SK-N-SH treated with all-trans-retinoic acid at 6 μM for 48 hours (cell line): ENCODE results near the gene ORAI3.

Experiments used
- ATAC-seq: fragments of 200-7000 bp; cut with Tn5 transposase; 3 replicates; pipeline ENCODE4 v1.9.1; 2020; ENCODE audit warnings: mild to moderate bottlenecking, moderate library complexity
- ARNTL ChIP-seq: fragments of 450-650 bp; formaldehyde crosslinking; IDR thresholded peaks from 2 replicates; pipeline ENCODE4 v1.5.0; 2020; ENCODE audit warnings: low read depth, mild to moderate bottlenecking, moderate library complexity, borderline replicate concordance
- BACH2 ChIP-seq: fragments of 250-450 bp; sonication (Bioruptor Pico); IDR thresholded peaks from 2 replicates; pipeline ENCODE4 v1.9.0; 2021; ENCODE audit warnings: mild to moderate bottlenecking, borderline replicate concordance
- ESRRG ChIP-seq: fragments of 250-450 bp; sonication (Bioruptor Pico); IDR thresholded peaks from 2 replicates; pipeline ENCODE4 v1.6.1; 2021; ENCODE audit warnings: mild to moderate bottlenecking
- GLIS3 ChIP-seq: fragments of 250-450 bp; sonication (Bioruptor Pico); IDR thresholded peaks from 2 replicates; pipeline ENCODE4 v1.5.0; 2020; ENCODE audit warnings: mild to moderate bottlenecking, moderate library complexity
- ISL1 ChIP-seq: fragments of 250-450 bp; sonication (Bioruptor Pico); IDR thresholded peaks from 2 replicates; pipeline ENCODE4 v2.1.2; 2022; ENCODE audit warnings: mild to moderate bottlenecking, moderate library complexity
- OSR1 ChIP-seq: fragments of 250-450 bp; sonication (Bioruptor Pico); IDR thresholded peaks from 2 replicates; pipeline ENCODE4 v1.8.0; 2022; ENCODE audit warnings: moderate library complexity, mild to moderate bottlenecking, inconsistent platforms
- PPARA ChIP-seq: fragments of 250-450 bp; sonication (Bioruptor Pico); IDR thresholded peaks from 2 replicates; pipeline ENCODE4 v1.5.0; 2020; ENCODE audit warnings: mild to moderate bottlenecking, borderline replicate concordance
- TCF4 ChIP-seq: fragments of 250-450 bp; sonication (Bioruptor Pico); IDR thresholded peaks from 2 replicates; pipeline ENCODE4 v1.8.0; 2021; ENCODE audit warnings: mild to moderate bottlenecking, moderate library complexity, borderline replicate concordance
- TOX ChIP-seq: fragments of 250-450 bp; sonication (Bioruptor Pico); IDR thresholded peaks from 2 replicates; pipeline ENCODE4 v1.8.0; 2021; ENCODE audit warnings: mild to moderate bottlenecking, moderate library complexity, borderline replicate concordance
- ZC3H10 ChIP-seq: fragments of 250-450 bp; sonication (Bioruptor Pico); IDR thresholded peaks from 2 replicates; pipeline ENCODE4 v1.5.1; 2021; ENCODE audit warnings: mild to moderate bottlenecking, moderate library complexity
- ZFP30 ChIP-seq: fragments of 450-650 bp; formaldehyde crosslinking; IDR thresholded peaks from 2 replicates; pipeline ENCODE4 v1.5.0; 2022; ENCODE audit warnings: mild to moderate bottlenecking, moderate library complexity
- ZNF565 ChIP-seq: fragments of 450-650 bp; formaldehyde crosslinking; conservative IDR thresholded peaks from 2 replicates; pipeline ENCODE4 v1.5.0; 2020; ENCODE audit warnings: low read depth, mild to moderate bottlenecking, moderate library complexity
- ZNF70 ChIP-seq: fragments of 450-650 bp; formaldehyde crosslinking; IDR thresholded peaks from 2 replicates; pipeline ENCODE4 v1.5.0; 2020; ENCODE audit warnings: mild to moderate bottlenecking, moderate library complexity
- ZNF8 ChIP-seq: fragments of 450-650 bp; formaldehyde crosslinking; IDR thresholded peaks from 2 replicates; pipeline ENCODE4 v1.5.0; 2020; ENCODE audit warnings: mild to moderate bottlenecking, moderate library complexity
- TF ChIP-seq, protein P1 (sequence below): fragments of 250-450 bp; sonication (Bioruptor Pico); IDR thresholded peaks from 2 replicates; pipeline ENCODE4 v1.5.0; 2020; ENCODE audit warnings: mild to moderate bottlenecking, moderate library complexity
- TF ChIP-seq, protein P2 (sequence below): fragments of 250-450 bp; sonication (Bioruptor Pico); IDR thresholded peaks from 2 replicates; pipeline ENCODE4 v1.8.0; 2021; ENCODE audit warnings: low read depth, mild to moderate bottlenecking, moderate library complexity, borderline replicate concordance
- TF ChIP-seq, protein P3 (sequence below): fragments of 250-450 bp; sonication (Bioruptor Pico); IDR thresholded peaks from 2 replicates; pipeline ENCODE4 v1.5.1; 2021; ENCODE audit warnings: mild to moderate bottlenecking, moderate library complexity
- TF ChIP-seq, protein P4 (sequence below): fragments of 250-450 bp; sonication (Bioruptor Pico); IDR thresholded peaks from 2 replicates; pipeline ENCODE4 v1.8.0; 2020; ENCODE audit warnings: mild to moderate bottlenecking, moderate library complexity, borderline replicate concordance

The ORAI3 gene

DNA sequence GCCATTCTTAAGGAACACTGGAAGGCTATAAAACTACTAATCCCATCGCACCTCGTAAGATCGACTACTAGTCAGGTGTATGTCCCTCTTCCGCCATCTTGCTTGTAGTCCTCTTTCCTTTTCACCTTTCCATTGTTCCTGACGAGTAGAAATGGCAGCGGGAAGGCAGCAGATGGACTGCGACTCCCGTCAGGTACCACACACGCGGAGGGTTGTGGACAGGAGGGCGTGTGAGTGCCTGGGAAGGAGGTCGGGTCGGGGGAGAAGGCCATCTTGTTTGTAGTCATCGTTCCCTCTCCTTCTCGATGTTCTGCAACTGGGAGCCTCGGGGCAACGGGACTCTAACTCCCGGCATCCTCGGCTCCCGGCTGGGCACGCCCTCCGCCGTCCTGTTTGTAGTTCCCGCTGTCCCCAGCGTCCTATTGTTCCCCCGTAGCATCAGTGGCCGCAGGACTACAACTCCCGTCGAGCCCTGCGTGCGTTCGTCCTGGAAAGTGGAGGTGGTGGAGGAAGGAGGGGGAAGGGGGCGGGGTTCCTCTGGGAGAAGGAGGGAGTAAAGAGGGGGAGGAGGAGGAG, 25.8 kb upstream of the ORAI3 start:
- peak; percentile 80 for ATAC-seq

DNA sequence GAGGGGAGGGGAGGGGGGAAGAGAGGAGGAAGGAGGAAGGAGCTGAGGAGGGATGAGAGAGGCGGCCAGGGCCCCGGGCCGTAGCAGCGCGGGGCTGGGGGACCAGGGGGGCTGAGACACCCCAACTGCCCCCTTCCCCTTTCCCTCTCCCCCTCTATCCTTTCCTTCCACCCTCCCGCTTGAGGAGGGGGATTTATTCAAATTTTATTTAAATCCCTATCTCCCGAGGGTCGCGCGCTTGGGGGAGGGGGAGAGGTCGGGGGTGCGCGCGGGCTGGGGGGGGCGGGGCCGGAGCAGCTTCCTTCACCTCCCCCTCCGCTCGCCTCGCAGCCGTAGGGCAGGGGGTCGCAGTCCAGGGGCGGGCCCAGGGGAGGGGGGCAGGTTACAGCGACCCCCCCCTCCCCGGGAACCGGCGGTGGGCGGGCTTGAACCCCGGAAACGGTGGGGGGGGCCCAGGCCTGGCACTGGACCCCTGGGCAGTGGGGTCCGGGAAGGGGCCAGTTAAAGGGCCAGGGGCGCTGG, 25.3 kb upstream of the ORAI3 start, which contains the start of gene FBXL19:
Gene FBXL19 (plus strand): TSS at position 19 of the 522 bp plus-strand sequence. CDS start 2,183 bp downstream, outside the sequence.
- TF ChIP-seq PPARA (CRISPR knock-in tag): no peak
- TF ChIP-seq, all 23 proteins: peak for 0
- ATAC-seq: no peak

More for the DNA sequence above, 25.8 kb upstream of the ORAI3 start:
- TF ChIP-seq, protein P1, sequence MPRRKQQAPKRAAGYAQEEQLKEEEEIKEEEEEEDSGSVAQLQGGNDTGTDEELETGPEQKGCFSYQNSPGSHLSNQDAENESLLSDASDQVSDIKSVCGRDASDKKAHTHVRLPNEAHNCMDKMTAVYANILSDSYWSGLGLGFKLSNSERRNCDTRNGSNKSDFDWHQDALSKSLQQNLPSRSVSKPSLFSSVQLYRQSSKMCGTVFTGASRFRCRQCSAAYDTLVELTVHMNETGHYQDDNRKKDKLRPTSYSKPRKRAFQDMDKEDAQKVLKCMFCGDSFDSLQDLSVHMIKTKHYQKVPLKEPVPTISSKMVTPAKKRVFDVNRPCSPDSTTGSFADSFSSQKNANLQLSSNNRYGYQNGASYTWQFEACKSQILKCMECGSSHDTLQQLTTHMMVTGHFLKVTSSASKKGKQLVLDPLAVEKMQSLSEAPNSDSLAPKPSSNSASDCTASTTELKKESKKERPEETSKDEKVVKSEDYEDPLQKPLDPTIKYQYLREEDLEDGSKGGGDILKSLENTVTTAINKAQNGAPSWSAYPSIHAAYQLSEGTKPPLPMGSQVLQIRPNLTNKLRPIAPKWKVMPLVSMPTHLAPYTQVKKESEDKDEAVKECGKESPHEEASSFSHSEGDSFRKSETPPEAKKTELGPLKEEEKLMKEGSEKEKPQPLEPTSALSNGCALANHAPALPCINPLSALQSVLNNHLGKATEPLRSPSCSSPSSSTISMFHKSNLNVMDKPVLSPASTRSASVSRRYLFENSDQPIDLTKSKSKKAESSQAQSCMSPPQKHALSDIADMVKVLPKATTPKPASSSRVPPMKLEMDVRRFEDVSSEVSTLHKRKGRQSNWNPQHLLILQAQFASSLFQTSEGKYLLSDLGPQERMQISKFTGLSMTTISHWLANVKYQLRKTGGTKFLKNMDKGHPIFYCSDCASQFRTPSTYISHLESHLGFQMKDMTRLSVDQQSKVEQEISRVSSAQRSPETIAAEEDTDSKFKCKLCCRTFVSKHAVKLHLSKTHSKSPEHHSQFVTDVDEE (CRISPR knock-in tag): peak; percentile 46; the same call in 1 of the 2 replicates
- TF ChIP-seq OSR1 (CRISPR knock-in tag): no peak
- no peak for TF ChIP-seq ZFP30 (CRISPR knock-in tag)
- TF ChIP-seq, protein P2, sequence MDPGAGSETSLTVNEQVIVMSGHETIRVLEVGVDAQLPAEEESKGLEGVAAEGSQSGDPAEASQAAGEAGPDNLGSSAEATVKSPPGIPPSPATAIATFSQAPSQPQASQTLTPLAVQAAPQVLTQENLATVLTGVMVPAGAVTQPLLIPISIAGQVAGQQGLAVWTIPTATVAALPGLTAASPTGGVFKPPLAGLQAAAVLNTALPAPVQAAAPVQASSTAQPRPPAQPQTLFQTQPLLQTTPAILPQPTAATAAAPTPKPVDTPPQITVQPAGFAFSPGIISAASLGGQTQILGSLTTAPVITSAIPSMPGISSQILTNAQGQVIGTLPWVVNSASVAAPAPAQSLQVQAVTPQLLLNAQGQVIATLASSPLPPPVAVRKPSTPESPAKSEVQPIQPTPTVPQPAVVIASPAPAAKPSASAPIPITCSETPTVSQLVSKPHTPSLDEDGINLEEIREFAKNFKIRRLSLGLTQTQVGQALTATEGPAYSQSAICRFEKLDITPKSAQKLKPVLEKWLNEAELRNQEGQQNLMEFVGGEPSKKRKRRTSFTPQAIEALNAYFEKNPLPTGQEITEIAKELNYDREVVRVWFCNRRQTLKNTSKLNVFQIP: no peak
- TF ChIP-seq, protein P3, sequence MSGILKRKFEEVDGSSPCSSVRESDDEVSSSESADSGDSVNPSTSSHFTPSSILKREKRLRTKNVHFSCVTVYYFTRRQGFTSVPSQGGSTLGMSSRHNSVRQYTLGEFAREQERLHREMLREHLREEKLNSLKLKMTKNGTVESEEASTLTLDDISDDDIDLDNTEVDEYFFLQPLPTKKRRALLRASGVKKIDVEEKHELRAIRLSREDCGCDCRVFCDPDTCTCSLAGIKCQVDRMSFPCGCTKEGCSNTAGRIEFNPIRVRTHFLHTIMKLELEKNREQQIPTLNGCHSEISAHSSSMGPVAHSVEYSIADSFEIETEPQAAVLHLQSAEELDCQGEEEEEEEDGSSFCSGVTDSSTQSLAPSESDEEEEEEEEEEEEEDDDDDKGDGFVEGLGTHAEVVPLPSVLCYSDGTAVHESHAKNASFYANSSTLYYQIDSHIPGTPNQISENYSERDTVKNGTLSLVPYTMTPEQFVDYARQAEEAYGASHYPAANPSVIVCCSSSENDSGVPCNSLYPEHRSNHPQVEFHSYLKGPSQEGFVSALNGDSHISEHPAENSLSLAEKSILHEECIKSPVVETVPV (CRISPR knock-in tag): no peak
- no peak for TF ChIP-seq BACH2 (CRISPR knock-in tag)
- TF ChIP-seq TOX (CRISPR knock-in tag): no peak

DNA sequence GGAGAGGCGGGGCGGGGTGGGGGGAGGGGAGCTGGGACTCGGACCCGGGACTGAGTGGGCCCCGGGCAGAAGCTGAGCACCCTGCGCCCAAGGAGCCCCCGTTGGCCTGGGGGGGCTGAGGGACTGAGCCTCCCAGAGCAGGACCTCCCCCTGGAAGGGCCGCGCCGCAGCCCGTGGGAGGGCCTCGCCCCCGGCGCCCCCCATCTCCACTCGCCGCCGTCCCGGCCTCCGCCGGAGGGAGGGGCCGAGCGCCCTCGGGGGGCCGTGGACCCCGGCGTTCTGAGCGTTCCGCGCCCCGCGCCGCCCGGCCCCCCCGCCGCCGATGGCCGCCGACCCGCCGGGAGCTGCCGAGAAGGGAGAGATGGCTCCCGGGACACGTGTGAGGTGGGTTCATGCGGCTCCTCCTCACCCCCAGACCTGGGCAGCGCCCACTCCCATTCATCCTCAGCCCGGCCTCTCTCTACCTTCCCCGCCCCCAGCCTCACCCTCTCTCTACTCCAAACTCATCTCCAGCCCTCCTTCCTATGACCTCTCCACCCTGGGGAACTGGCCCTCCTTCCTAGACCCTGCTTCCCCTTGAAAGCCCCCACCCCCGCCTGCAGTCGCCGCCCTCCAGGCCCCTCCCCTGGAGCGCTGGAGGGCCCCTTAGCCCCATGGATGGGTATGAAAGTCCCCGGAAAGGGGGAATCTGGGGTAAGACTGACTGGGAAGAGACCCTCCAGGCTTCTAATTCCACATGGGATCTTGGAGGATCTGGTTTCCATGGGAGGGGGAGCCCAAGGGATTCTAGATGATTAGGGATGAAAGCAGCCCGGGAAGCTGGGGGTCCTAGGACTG, 24.6 kb upstream of the ORAI3 start:
- no peak for ATAC-seq

DNA sequence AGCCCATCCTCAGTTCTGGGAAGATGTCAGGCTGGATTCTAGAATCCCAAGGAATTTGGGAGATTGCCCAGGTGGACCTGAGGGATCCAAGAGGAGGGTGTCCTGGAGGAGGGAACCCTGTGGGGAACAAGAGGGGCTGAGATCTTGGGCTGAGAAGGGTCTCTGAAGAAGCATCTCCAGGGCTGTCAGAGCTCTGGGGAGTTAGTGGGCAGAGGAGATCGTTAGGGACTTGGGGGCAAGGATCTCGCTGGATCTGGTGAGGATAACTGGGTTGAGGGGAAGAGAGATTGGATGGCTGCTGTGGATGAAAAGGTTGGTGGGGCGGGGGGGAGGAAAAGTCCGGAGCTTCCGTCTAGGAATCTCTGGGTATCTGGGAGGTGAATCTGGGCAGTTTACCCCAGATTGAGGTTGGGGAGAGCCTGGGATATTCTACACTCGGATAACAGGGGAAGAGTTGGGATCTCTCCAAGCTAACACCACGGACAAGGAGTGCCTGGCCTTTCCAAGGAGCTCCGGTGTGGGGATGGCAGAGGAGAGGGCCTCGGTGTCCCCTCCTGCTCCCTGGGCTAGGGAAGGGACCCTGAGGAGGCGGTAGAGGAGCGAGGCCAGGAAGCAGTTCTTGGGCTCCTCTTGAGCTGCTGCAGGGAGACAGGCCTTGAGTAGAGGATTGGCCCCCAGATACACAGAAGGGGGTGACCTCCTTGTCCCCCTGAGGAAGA, 23.8 kb upstream of the ORAI3 start:
- TF ChIP-seq GLIS3 (CRISPR knock-in tag): no peak
- TF ChIP-seq, protein P2: no peak
- no peak for TF ChIP-seq ZNF8 (CRISPR knock-in tag)
- TF ChIP-seq BACH2 (CRISPR knock-in tag): no peak
- TF ChIP-seq ZNF565: no peak
- no peak for TF ChIP-seq ISL1 (CRISPR knock-in tag)
- no peak for TF ChIP-seq ESRRG (CRISPR knock-in tag)
- TF ChIP-seq, protein P3 (CRISPR knock-in tag): no peak
- no peak for TF ChIP-seq ZC3H10 (CRISPR knock-in tag)
- TF ChIP-seq ZNF70 (CRISPR knock-in tag): no peak
- TF ChIP-seq ZFP30 (CRISPR knock-in tag): no peak
- TF ChIP-seq TCF4 (CRISPR knock-in tag): no peak
- no peak for TF ChIP-seq ARNTL (CRISPR knock-in tag)
- TF ChIP-seq, protein P4, sequence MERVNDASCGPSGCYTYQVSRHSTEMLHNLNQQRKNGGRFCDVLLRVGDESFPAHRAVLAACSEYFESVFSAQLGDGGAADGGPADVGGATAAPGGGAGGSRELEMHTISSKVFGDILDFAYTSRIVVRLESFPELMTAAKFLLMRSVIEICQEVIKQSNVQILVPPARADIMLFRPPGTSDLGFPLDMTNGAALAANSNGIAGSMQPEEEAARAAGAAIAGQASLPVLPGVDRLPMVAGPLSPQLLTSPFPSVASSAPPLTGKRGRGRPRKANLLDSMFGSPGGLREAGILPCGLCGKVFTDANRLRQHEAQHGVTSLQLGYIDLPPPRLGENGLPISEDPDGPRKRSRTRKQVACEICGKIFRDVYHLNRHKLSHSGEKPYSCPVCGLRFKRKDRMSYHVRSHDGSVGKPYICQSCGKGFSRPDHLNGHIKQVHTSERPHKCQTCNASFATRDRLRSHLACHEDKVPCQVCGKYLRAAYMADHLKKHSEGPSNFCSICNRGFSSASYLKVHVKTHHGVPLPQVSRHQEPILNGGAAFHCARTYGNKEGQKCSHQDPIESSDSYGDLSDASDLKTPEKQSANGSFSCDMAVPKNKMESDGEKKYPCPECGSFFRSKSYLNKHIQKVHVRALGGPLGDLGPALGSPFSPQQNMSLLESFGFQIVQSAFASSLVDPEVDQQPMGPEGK (CRISPR knock-in tag): no peak
- TF ChIP-seq PPARA (CRISPR knock-in tag): no peak
- no peak for TF ChIP-seq TOX (CRISPR knock-in tag)
- no peak for ATAC-seq

More for the DNA sequence above, 24.6 kb upstream of the ORAI3 start:
- TF ChIP-seq ARNTL (CRISPR knock-in tag): no peak
